ENCODE data around the gene ABHD16B. TPM values are rescaled to one million over a fixed set of nuclear protein-coding genes. Genes with fewer than 3 reads are reported as not detected.
A peak's percentile ranks its signal among the peaks of the same experiment; 100 is the strongest.

Gene ABHD16B
- total and polyA plus RNA-seq, 2 of the 13 experiments (the other 11 are each of a cell fraction or from before 2014, with no cell fraction given): not detected

DNA sequence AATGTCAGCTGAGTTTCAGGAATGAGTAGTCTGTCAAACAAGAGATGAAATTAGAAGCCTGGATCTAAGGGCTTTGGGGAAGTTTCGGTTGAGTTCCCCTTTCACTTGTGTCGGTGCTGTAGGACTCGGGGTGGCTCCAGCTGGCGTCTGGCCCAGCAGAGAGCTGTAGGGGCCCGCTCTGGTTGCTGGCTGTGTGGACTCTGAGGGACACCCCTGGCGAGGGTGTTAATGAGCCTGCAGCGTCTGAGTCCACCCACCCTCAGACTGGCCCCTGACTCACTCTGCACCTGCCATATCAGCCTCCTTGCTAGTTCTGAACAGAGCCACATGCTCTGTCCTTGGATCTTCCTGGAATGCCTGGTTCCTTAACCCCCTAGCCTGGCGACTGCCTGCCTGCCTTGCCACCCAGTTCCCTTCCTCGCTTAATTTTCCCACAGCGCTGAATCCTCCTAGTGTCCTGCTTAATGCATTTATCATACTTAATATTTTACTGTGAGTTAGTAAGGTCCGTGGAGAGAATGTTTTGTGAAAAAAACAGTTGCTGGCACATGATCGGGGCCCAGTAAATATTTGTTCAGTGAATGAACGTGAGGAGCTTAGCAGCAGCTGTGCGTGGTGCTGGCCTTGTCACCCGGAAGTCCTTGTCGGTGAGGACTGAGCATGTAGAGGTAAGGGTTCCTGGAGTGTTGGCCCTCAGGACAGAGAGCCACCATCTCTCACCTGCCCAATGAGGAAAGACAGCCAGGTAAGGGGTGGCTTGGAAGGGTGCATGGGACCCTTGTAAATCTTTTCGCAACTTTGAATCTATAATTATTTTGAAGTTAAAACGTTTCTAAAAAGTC is 35.2 kb downstream of the ABHD16B start (continued):
- TF ChIP-seq, protein P1, sequence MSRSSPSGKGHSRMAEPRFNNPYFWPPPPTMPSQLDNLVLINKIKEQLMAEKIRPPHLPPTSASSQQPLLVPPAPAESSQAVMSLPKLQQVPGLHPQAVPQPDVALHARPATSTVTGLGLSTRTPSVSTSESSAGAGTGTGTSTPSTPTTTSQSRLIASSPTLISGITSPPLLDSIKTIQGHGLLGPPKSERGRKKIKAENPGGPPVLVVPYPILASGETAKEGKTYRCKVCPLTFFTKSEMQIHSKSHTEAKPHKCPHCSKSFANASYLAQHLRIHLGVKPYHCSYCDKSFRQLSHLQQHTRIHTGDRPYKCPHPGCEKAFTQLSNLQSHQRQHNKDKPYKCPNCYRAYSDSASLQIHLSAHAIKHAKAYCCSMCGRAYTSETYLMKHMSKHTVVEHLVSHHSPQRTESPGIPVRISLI (CRISPR knock-in tag; IDR thresholded peaks at IDR 0.05; ENCODE audit: borderline replicate concordance): peak; percentile 91
- TF ChIP-seq, protein P2, sequence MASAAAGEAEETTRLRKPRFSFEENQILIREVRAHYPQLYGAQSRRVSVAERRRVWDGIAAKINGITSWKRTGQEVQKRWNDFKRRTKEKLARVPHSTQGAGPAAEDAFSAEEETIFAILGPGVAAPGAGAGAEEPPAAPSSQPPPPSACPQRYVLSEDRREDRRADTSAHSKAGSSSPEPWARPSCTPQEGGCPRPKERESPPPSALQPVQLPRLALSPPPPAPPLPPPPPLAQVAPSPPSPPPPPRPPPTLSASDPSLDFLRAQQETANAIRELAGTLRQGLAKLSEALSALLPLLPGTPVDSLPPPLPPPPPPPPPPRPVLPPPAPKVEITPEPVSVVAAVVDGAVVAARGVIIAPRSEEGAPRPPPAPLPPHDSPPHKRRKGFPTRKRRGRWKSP (CRISPR knock-in tag; IDR thresholded peaks at IDR 0.05): peak; percentile 72
- 0 out of 2 replicates have a peak, but pooled peaks have one; percentile 14 for TF ChIP-seq DPF2 (CRISPR knock-in tag; IDR thresholded peaks at IDR 0.05; ENCODE audit: borderline replicate concordance, low read depth)
- TF ChIP-seq, protein P3, sequence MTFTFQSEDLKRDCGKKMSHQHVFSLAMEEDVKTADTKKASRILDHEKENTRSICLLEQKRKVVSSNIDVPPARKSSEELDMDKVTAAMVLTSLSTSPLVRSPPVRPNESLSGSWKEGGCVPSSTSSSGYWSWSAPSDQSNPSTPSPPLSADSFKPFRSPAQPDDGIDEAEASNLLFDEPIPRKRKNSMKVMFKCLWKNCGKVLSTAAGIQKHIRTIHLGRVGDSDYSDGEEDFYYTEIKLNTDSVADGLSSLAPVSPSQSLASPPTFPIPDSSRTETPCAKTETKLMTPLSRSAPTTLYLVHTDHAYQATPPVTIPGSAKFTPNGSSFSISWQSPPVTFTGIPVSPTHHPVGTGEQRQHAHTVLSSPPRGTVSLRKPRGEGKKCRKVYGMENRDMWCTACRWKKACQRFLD (CRISPR knock-in tag; IDR thresholded peaks at IDR 0.05; ENCODE audit: borderline replicate concordance): peak; percentile 63; the same call in 1 of the 2 replicates
- TF ChIP-seq, protein P4, sequence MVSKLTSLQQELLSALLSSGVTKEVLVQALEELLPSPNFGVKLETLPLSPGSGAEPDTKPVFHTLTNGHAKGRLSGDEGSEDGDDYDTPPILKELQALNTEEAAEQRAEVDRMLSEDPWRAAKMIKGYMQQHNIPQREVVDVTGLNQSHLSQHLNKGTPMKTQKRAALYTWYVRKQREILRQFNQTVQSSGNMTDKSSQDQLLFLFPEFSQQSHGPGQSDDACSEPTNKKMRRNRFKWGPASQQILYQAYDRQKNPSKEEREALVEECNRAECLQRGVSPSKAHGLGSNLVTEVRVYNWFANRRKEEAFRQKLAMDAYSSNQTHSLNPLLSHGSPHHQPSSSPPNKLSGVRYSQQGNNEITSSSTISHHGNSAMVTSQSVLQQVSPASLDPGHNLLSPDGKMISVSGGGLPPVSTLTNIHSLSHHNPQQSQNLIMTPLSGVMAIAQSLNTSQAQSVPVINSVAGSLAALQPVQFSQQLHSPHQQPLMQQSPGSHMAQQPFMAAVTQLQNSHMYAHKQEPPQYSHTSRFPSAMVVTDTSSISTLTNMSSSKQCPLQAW (CRISPR knock-in tag; IDR thresholded peaks at IDR 0.05): 0 out of 2 replicates have a peak, but pooled peaks have one; percentile 40
- TF ChIP-seq ZSCAN12 (CRISPR knock-in tag; IDR thresholded peaks at IDR 0.05): peak; percentile 58; the same call in 1 of the 2 replicates
- TF ChIP-seq FOXA3 (CRISPR knock-in tag; IDR thresholded peaks at IDR 0.05): peak; percentile 84
- TF ChIP-seq, protein P5, sequence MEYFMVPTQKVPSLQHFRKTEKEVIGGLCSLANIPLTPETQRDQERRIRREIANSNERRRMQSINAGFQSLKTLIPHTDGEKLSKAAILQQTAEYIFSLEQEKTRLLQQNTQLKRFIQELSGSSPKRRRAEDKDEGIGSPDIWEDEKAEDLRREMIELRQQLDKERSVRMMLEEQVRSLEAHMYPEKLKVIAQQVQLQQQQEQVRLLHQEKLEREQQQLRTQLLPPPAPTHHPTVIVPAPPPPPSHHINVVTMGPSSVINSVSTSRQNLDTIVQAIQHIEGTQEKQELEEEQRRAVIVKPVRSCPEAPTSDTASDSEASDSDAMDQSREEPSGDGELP (IDR thresholded peaks at IDR 0.05; ENCODE audit: borderline replicate concordance, low read depth): peak; percentile 97
- TF ChIP-seq NFKB2 (CRISPR knock-in tag; IDR thresholded peaks at IDR 0.05; ENCODE audit: borderline replicate concordance): peak; percentile 95; the same call in 1 of the 2 replicates
- 0 out of 2 replicates have a peak, but pooled peaks have one; percentile 11 for TF ChIP-seq HOXD1 (CRISPR knock-in tag; IDR thresholded peaks at IDR 0.05)
- TF ChIP-seq MED1 (CRISPR knock-in tag; IDR thresholded peaks at IDR 0.05): peak; percentile 76
- no peak; the same call in 1 of the 2 replicates for TF ChIP-seq SIN3B (IDR thresholded peaks at IDR 0.05; ENCODE audit: low read length)
- no peak for TF ChIP-seq ZNF569 (CRISPR knock-in tag; IDR thresholded peaks at IDR 0.05; ENCODE audit: borderline replicate concordance)
- TF ChIP-seq ZNF225 (CRISPR knock-in tag; IDR thresholded peaks at IDR 0.05): peak; percentile 85; the same call in 1 of the 2 replicates
- peak; percentile 62; the same call in 1 of the 2 replicates for TF ChIP-seq SRY (CRISPR knock-in tag; IDR thresholded peaks at IDR 0.05)
- TF ChIP-seq NFE2L2 (IDR thresholded peaks at IDR 0.05; ENCODE audit: low read length): 0 out of 2 replicates have a peak, but pooled peaks have one; percentile 10
- peak; percentile 99 for TF ChIP-seq SAP130 (CRISPR knock-in tag; IDR thresholded peaks at IDR 0.05; ENCODE audit: low read depth)
- TF ChIP-seq, protein P6, sequence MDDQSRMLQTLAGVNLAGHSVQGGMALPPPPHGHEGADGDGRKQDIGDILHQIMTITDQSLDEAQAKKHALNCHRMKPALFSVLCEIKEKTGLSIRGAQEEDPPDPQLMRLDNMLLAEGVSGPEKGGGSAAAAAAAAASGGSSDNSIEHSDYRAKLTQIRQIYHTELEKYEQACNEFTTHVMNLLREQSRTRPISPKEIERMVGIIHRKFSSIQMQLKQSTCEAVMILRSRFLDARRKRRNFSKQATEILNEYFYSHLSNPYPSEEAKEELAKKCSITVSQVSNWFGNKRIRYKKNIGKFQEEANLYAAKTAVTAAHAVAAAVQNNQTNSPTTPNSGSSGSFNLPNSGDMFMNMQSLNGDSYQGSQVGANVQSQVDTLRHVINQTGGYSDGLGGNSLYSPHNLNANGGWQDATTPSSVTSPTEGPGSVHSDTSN (CRISPR knock-in tag; IDR thresholded peaks at IDR 0.05; ENCODE audit: borderline replicate concordance): 0 out of 2 replicates have a peak, but pooled peaks have one; percentile 42

Data from HepG2 (cell line).